ENCODE measurements around the gene CTNNBL1. TPM values are rescaled to one million over a fixed set of nuclear protein-coding genes. Genes with fewer than 3 reads are reported as not detected.

The CTNNBL1 gene
- total and polyA plus RNA-seq, 2 of the 4 experiments (the other 2 are of a cell fraction) = 29.9 to 34.1 TPM

DNA sequence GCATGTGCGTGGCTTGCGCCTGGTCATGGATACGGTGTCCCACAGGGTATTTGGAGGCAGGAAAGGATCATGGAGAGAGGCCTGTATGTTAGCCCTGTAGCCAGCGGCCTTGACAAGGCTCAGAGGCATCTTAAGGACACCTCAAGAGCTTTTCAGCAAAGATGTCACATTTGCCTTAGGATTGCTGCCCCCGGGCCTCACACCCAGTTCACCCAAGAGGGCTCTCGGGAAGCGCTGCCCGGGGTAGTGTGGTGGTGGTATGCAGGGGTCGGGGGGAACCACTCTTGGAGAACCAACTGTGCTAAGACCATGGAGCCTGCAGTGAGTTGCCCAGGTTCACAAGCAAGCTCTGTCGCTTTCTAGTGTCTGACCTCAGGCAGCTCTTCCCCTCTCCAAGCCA lies 172.2 kb downstream of the CTNNBL1 start:
- H3K4me3 ChIP-seq (ENCODE audit: insufficient read depth, low read depth, low read length) = no peak overlapping the region
- H3K4me1 ChIP-seq (ENCODE audit: control insufficient read depth, insufficient read depth, low read length) = no peaks in the 10 kb centered on the region; the same call in 1 of the 2 replicates
- H3K4me2 ChIP-seq (ENCODE audit: low read depth, low read length) = no peak overlapping the region
- no peak overlapping the region for H2BK5ac ChIP-seq (ENCODE audit: low read depth, low read length, poor library complexity, severe bottlenecking)
- no TSS peak for BruUV-seq (replicated peaks)
- no peak overlapping the region for H3K4ac ChIP-seq (ENCODE audit: low read depth, low read length)
- H2AFZ ChIP-seq (replicated peaks; ENCODE audit: low read length, poor library complexity) = no peak overlapping the region
- intact Hi-C loops (cut with micrococcal nuclease) (no loop called here), in situ Hi-C loops (cut with MboI; ENCODE audit: low sequenced_read_pairs) (no loop called here), dilution Hi-C loops (cut with HindIII; ENCODE audit: low sequenced_read_pairs, unreplicated experiment) (no loop called here)
- H4K5ac ChIP-seq (ENCODE audit: low read depth, low read length) = no peak overlapping the region
- DNase-seq = no peak
- no peaks in the 10 kb centered on the region for H3K27me3 ChIP-seq (ENCODE audit: control insufficient read depth, insufficient read depth, low read length)
- no peak overlapping the region for H3K56ac ChIP-seq (ENCODE audit: extremely low read depth, insufficient read depth, low read length)
- no peak overlapping the region for H2AK9ac ChIP-seq (replicated peaks; ENCODE audit: low read depth, low read length, poor library complexity)
- H4K20me1 ChIP-seq (ENCODE audit: insufficient read depth, low read length) = no peaks in the 10 kb centered on the region
- H3K79me1 ChIP-seq (ENCODE audit: low read depth in 1 of 2, low read length in 2 of 2) = no peaks in the 10 kb centered on the region
- no peak overlapping the region for H2BK20ac ChIP-seq (ENCODE audit: low read depth, low read length)
- H2BK120ac ChIP-seq (ENCODE audit: low read depth, low read length) = no peak overlapping the region
- H3K14ac ChIP-seq (replicated peaks; ENCODE audit: low read depth, low read length) = no peak overlapping the region
- TF ChIP-seq, protein P1, sequence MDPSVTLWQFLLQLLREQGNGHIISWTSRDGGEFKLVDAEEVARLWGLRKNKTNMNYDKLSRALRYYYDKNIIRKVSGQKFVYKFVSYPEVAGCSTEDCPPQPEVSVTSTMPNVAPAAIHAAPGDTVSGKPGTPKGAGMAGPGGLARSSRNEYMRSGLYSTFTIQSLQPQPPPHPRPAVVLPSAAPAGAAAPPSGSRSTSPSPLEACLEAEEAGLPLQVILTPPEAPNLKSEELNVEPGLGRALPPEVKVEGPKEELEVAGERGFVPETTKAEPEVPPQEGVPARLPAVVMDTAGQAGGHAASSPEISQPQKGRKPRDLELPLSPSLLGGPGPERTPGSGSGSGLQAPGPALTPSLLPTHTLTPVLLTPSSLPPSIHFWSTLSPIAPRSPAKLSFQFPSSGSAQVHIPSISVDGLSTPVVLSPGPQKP (IDR thresholded peaks at IDR 0.05; ENCODE audit: borderline replicate concordance, low read depth, low read length) = no peak
- TF ChIP-seq SMC3 (IDR thresholded peaks at IDR 0.05; ENCODE audit: low read depth, low read length) (no peak), NFE2L2 (IDR thresholded peaks at IDR 0.05; ENCODE audit: low read depth, low read length) (no peak), RCOR1 (IDR thresholded peaks at IDR 0.05; ENCODE audit: insufficient replicate concordance, low read length) (no peak), RFX5 (IDR thresholded peaks at IDR 0.05; ENCODE audit: low read depth, low read length) (no peak), CEBPB (IDR thresholded peaks at IDR 0.05; ENCODE audit: low read depth, low read length) (no peak), USF2 (IDR thresholded peaks at IDR 0.05; ENCODE audit: low read depth, low read length) (no peak), FOS (IDR thresholded peaks at IDR 0.05; ENCODE audit: low read depth, low read length) (no peak), CTCF (conservative IDR thresholded peaks at IDR 0.05; ENCODE audit: low read depth, low read length) (no peak), MAZ (IDR thresholded peaks at IDR 0.05; ENCODE audit: borderline replicate concordance, low read depth, low read length) (no peak), RAD21 (IDR thresholded peaks at IDR 0.05; ENCODE audit: low read length) (no peak), POLR2A (IDR thresholded peaks at IDR 0.05; ENCODE audit: low read depth, low read length) (no peak), BHLHE40 (IDR thresholded peaks at IDR 0.05; ENCODE audit: low read depth, low read length) (no peak)
- H3K23ac ChIP-seq (ENCODE audit: low read depth, low read length) = no peak overlapping the region
- peaks cover 4% of the 10 kb centered on the region; the same call in 1 of the 2 replicates for H3K9me1 ChIP-seq (ENCODE audit: insufficient read depth, low read length)
- H4K91ac ChIP-seq (ENCODE audit: insufficient read depth, low read depth, low read length) = no peak overlapping the region
- H4K8ac ChIP-seq (ENCODE audit: low read depth in 2 of 2, low read length in 2 of 2) = no peak overlapping the region
- ChIA-PET CTCF (no interaction called here), POLR2A (ENCODE audit: unreplicated experiment) (no interaction called here)
- no peaks in the 10 kb centered on the region for H3K9me3 ChIP-seq (ENCODE audit: control insufficient read depth, insufficient read depth, low read length)
- ATAC-seq (ENCODE audit: low read depth) = no peak
- H3K36me3 ChIP-seq (ENCODE audit: control insufficient read depth, insufficient read depth, low read length) = peaks cover 18% of the 10 kb centered on the region
- H3K9ac ChIP-seq (ENCODE audit: low read depth, low read length) = no peak overlapping the region
- H3K18ac ChIP-seq (ENCODE audit: low read depth, low read length) = no peak overlapping the region
- 97% methylated on average over 3 of the region's 10 CpGs; no CpG with 5 or more reads in 1 of the 2 experiments for WGBS, 2 experiments (ENCODE audit: extremely low coverage in 2 of 2, insufficient read length in 1 of 2)
- no peak overlapping the region for H2AK5ac ChIP-seq (ENCODE audit: low read depth, low read length)
- no peak overlapping the region for H3K27ac ChIP-seq (ENCODE audit: insufficient read depth, low read length)
- no peak overlapping the region for H2BK15ac ChIP-seq (ENCODE audit: low read depth, low read length)
